HCT116 (cell line): ENCODE measurements around the gene ZEB2. TPM values are rescaled to one million over a fixed set of nuclear protein-coding genes. Genes with fewer than 3 reads are reported as not detected.

Source experiments
- ATAC-seq: fragments of 200-7000 bp; cut with Tn5 transposase; 2 replicates; pipeline ENCODE4 v1.9.1; 2020; ENCODE audit warnings: mild to moderate bottlenecking, moderate library complexity
- BruUV-seq: library from RNA; stranded (reverse); fragments of 400-500 nt; replicated peaks from 2 replicates; lab custom pipeline; 2021; lab: Mats Ljungman, UMichigan
- CTCF ChIA-PET: fragments of 300-600 bp; sonication (Branson Sonifier 250); formaldehyde crosslinking; loops from one replicate; lab custom pipeline; 2021; ENCODE audit warnings: antibody characterized with exemption; lab: Charles Lee
- POLR2A ChIA-PET: fragments of 300-600, 350-600 bp; sonication (Branson Sonifier 250); formaldehyde crosslinking; loops from one replicate; lab custom pipeline; 2021; ENCODE audit warnings: antibody characterized with exemption; lab: Charles Lee
- RAD21 ChIA-PET, 2 experiments: fragments of 300-600 bp; sonication (Branson Sonifier 250); formaldehyde crosslinking; loops; one replicate each; lab custom pipeline; 2023; ENCODE audit warnings: low total read pairs in 2 of 2; ENCODE audit not compliant: uncharacterized antibody in 2 of 2, unreplicated experiment in 2 of 2, low non-redundant PET in 1 of 2; lab: Charles Lee
- DNase-seq: peaks from one replicate; pipeline ENCODE4 v3.0.0-alpha.2; 2010; ENCODE audit warnings: low read depth, low spot score
- H2AFZ ChIP-seq: fragments of 200-600 bp; shearing (Covaris generic), sonication (generic); 2 replicates; pipeline ENCODE4 v1.6.1; 2017; ENCODE audit warnings: low read depth, mixed run types, mixed read lengths, antibody characterized with exemption, low read length; ENCODE audit not compliant: poor library complexity, severe bottlenecking
- H3K27ac ChIP-seq: 2 replicates; pipeline ENCODE4 v1.5.1; 2012; ENCODE audit warnings: low read depth, low read length
- H3K27me3 ChIP-seq: fragments of 200-600 bp; sonication (generic); 2 replicates; pipeline ENCODE4 v1.6.1; 2016; ENCODE audit warnings: mixed run types, low read length, mixed read lengths; ENCODE audit not compliant: insufficient read depth
- H3K36me3 ChIP-seq, 2 experiments: fragments of 200-500 bp in 1 of 2; fragments of 200-600 bp in 1 of 2; sonication (Bioruptor generic) in 1 of 2; sonication (generic) in 1 of 2; 2 replicates each; pipeline versions ENCODE4 v1.5.1 to v1.6.1; 2014 to 2016; ENCODE audit warnings: low read length in 2 of 2, inconsistent platforms in 1 of 2, mixed read lengths in 1 of 2, mixed run types in 1 of 2; ENCODE audit not compliant: insufficient read depth in 2 of 2, control insufficient read depth in 1 of 2
- H3K4me1 ChIP-seq, 2 experiments: fragments of 200-600 bp in 1 of 2; sonication (generic) in 1 of 2; 2 replicates each; pipeline versions ENCODE4 v1.5.1 to v1.6.1; 2012 to 2017; ENCODE audit warnings: low read length in 2 of 2, inconsistent platforms in 1 of 2, mild to moderate bottlenecking in 1 of 2, mixed read lengths in 1 of 2, mixed run types in 1 of 2, moderate library complexity in 1 of 2; ENCODE audit not compliant: insufficient read depth in 2 of 2, control insufficient read depth in 1 of 2
- H3K4me2 ChIP-seq: fragments of 200-600 bp; sonication (generic); 2 replicates; pipeline ENCODE4 v1.6.1; 2017; ENCODE audit warnings: mixed run types, low read length, mixed read lengths
- H3K4me3 ChIP-seq, 2 experiments: fragments of 200-600 bp in 1 of 2; sonication (generic) in 1 of 2; replicated peaks in 1 of 2; 2 replicates each; pipeline ENCODE4 v1.5.1; 2011 to 2016; ENCODE audit warnings: low read length in 2 of 2, control low read depth in 1 of 2, low read depth in 1 of 2, mild to moderate bottlenecking in 1 of 2, mixed read lengths in 1 of 2, mixed run types in 1 of 2
- H3K79me2 ChIP-seq: fragments of 200-600 bp; sonication (generic); 2 replicates; pipeline ENCODE4 v1.6.1; 2017; ENCODE audit warnings: mild to moderate bottlenecking, mixed run types, low read length, moderate library complexity, mixed read lengths; ENCODE audit not compliant: insufficient read depth
- H3K9ac ChIP-seq: fragments of 200-600 bp; sonication (generic); 2 replicates; pipeline ENCODE4 v1.6.1; 2016; ENCODE audit warnings: low read length, mixed read lengths
- H3K9me2 ChIP-seq: fragments of 200-600 bp; sonication (generic), shearing (Covaris generic); 2 replicates; pipeline ENCODE4 v1.6.1; 2017; ENCODE audit warnings: mixed run types, mild to moderate bottlenecking, moderate library complexity; ENCODE audit not compliant: insufficient read depth
- H3K9me3 ChIP-seq, 2 experiments: fragments of 200-500 bp in 1 of 2; fragments of 200-600 bp in 1 of 2; sonication (Bioruptor generic) in 1 of 2; sonication (generic) in 1 of 2; 2 replicates each; pipeline ENCODE4 v1.6.1; 2014 to 2017; ENCODE audit warnings: low read length in 2 of 2, mixed read lengths in 2 of 2, inconsistent platforms in 1 of 2, low read depth in 1 of 2, mild to moderate bottlenecking in 1 of 2, mixed run types in 1 of 2, moderate library complexity in 1 of 2; ENCODE audit not compliant: control insufficient read depth in 1 of 2, insufficient read depth in 1 of 2
- H4K20me1 ChIP-seq: fragments of 200-600 bp; sonication (generic), shearing (Covaris generic); 2 replicates; pipeline ENCODE4 v1.6.1; 2017; ENCODE audit warnings: mixed run types, mild to moderate bottlenecking, moderate library complexity; ENCODE audit not compliant: insufficient read depth
- CBX3 ChIP-seq: IDR thresholded peaks from 2 replicates; pipeline ENCODE4 v1.6.1; 2012; ENCODE audit warnings: low read depth
- CEBPB ChIP-seq: IDR thresholded peaks from 2 replicates; pipeline ENCODE4 v1.6.1; 2012; ENCODE audit warnings: low read depth
- EGR1 ChIP-seq: IDR thresholded peaks from 2 replicates; pipeline ENCODE4 v1.6.1; 2012; ENCODE audit warnings: low read depth
- ELF1 ChIP-seq: IDR thresholded peaks from 2 replicates; pipeline ENCODE4 v1.6.1; 2012; ENCODE audit warnings: low read depth, borderline replicate concordance
- EZH2 ChIP-seq: fragments of 200-600 bp; sonication (generic); IDR thresholded peaks from 2 replicates; pipeline ENCODE4 v1.6.1; 2017; ENCODE audit warnings: antibody characterized with exemption, mixed run types
- JUND ChIP-seq: IDR thresholded peaks from 2 replicates; pipeline ENCODE4 v1.6.1; 2012
- POLR2AphosphoS5 ChIP-seq: IDR thresholded peaks from 2 replicates; pipeline ENCODE4 v1.6.1; 2011; ENCODE audit warnings: mild to moderate bottlenecking, low read depth, low read length, moderate library complexity
- RAD21 ChIP-seq: IDR thresholded peaks from 2 replicates; pipeline ENCODE4 v1.6.1; 2012; ENCODE audit warnings: low read depth, mild to moderate bottlenecking
- REST ChIP-seq: IDR thresholded peaks from 2 replicates; pipeline ENCODE4 v1.6.1; 2012; ENCODE audit warnings: low read depth
- SP1 ChIP-seq: IDR thresholded peaks from 2 replicates; pipeline ENCODE4 v1.6.1; 2012; ENCODE audit warnings: low read depth
- SRF ChIP-seq: IDR thresholded peaks from 2 replicates; pipeline ENCODE4 v1.6.1; 2012; ENCODE audit warnings: low read depth
- ZBTB33 ChIP-seq: IDR thresholded peaks from 2 replicates; pipeline ENCODE4 v1.6.1; 2011; ENCODE audit warnings: mild to moderate bottlenecking, low read length, moderate library complexity; ENCODE audit not compliant: insufficient replicate concordance; ENCODE audit errors: extremely low read depth
- ZNF274 ChIP-seq: fragments of 200-500 bp; sonication (Bioruptor generic); IDR thresholded peaks from 2 replicates; pipeline ENCODE4 v1.6.1; 2014; ENCODE audit warnings: mild to moderate bottlenecking, low read depth, low read length, inconsistent platforms
- intact Hi-C: fragments of 100-400 bp; cut with micrococcal nuclease; formaldehyde crosslinking; loops from 2 replicates; pipeline ENCODE4 v1.10.0; 2022
- total RNA-seq: library from RNA; stranded (reverse); gene quantifications from one replicate; pipeline ENCODE4 v1.2.1, GENCODE V29; 2021; ENCODE audit not compliant: unreplicated experiment
- TF ChIP-seq, protein P1 (sequence below), 3 experiments: fragments of 200-600 bp in 1 of 3; sonication (generic) in 1 of 3; IDR thresholded peaks in 2 of 3; conservative IDR thresholded peaks in 1 of 3; 2 replicates each; pipeline ENCODE4 v1.5.1; 2012 to 2017; ENCODE audit warnings: low read depth in 2 of 3, low read length in 2 of 3, antibody characterized with exemption in 1 of 3, borderline replicate concordance in 1 of 3, control low read depth in 1 of 3, mild to moderate bottlenecking in 1 of 3, mixed read lengths in 1 of 3, mixed run types in 1 of 3, moderate library complexity in 1 of 3; ENCODE audit not compliant: insufficient read depth in 1 of 3

Gene ZEB2
- total RNA-seq, 1 experiment from 2014 or later, result 0.81 TPM

DNA sequence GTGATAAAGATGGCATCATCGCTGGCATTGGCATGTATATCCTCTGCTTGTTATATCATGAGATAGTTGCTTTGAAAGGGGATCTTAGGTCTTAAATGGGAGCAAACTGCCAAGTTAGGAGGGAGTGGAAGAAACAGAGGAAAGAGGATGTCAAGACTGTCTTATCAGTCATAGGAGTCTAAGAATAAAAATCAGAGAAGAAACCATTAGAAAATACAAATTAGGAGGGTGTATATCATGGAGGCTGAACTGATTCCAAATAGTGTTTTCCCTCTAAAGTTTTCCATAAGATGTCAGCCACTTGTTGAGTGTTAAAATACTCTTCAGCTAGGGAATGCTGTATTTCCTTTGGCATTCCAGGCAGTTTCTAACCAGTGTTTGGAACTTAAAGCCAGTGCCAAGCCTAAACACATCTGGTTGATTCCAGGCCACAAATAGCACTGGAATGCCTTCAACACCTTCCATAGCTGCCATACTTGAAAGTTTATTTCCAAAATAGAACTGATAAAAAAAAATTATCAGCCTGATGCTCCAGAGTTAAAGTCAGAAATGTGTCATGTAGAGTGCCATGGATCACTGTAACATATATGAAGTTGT lies 129.4 kb downstream of the ZEB2 start:
- H3K4me3 ChIP-seq, result no peak overlapping the region
- H3K27me3 ChIP-seq, result no peaks in the 10 kb centered on the region
- no peaks in the 10 kb centered on the region for H3K4me1 ChIP-seq
- no peaks in the 10 kb centered on the region for H4K20me1 ChIP-seq
- CTCF ChIA-PET, result no interaction called here
- TF ChIP-seq RAD21 (no peak), POLR2AphosphoS5 (no peak), REST (no peak), ZNF274 (no peak), EGR1 (no peak), SP1 (no peak), CBX3 (no peak)
- TF ChIP-seq, all 23 proteins: peak for 0
- ChIA-PET POLR2A (no interaction called here), RAD21 (no interaction called here)
- intact Hi-C loops, result no loop called here
- no peak overlapping the region for H2AFZ ChIP-seq
- H3K36me3 ChIP-seq, result no peaks in the 10 kb centered on the region
- H3K9me3 ChIP-seq, result no peaks in the 10 kb centered on the region
- no peak overlapping the region for H3K27ac ChIP-seq
- H3K4me2 ChIP-seq, result no peak overlapping the region
- DNase-seq, result no peak
- no peaks in the 10 kb centered on the region for H3K79me2 ChIP-seq
- BruUV-seq, result no TSS peak
- H3K9me2 ChIP-seq, result no peaks in the 10 kb centered on the region
- no peak overlapping the region for H3K9ac ChIP-seq
- no peak for ATAC-seq

DNA sequence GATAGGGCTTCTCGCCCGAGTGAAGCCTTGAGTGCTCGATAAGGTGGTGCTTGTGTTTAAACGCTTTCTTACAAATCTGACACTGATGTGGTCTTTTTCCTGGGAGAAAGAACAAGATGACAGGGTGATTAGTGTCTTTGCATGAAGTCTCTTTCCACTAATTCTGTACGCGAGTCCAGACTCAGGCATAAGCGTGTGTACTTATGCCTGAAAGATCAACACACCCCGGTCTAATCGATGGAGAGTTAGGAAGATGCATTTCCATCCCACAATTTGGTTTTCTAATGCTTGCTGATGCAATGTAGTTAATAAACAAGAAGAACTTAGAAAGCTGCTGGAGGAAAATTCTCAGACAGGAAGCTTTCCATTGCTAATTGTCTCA lies 130.0 kb downstream of the ZEB2 start:
- no peak for DNase-seq
- intact Hi-C loops, result no loop called here
- Histone ChIP-seq H3K27me3 (no peaks in the 10 kb centered on the region), H3K9ac (no peak overlapping the region), H3K9me3 (no peaks in the 10 kb centered on the region), H3K4me1 (no peaks in the 10 kb centered on the region), H3K36me3 (no peaks in the 10 kb centered on the region), H3K4me2 (no peak overlapping the region), H3K9me2 (no peaks in the 10 kb centered on the region), H3K4me3 (no peak overlapping the region), H3K27ac (no peak overlapping the region), H4K20me1 (no peaks in the 10 kb centered on the region), H2AFZ (no peak overlapping the region), H3K79me2 (no peaks in the 10 kb centered on the region)
- no peak for ATAC-seq
- BruUV-seq, result no TSS peak
- ChIA-PET RAD21 (no interaction called here), CTCF (no interaction called here), POLR2A (no interaction called here)
- TF ChIP-seq ZBTB33, result no peak
- TF ChIP-seq ELF1, result no peak
- no peak for TF ChIP-seq CEBPB
- TF ChIP-seq, protein P1, sequence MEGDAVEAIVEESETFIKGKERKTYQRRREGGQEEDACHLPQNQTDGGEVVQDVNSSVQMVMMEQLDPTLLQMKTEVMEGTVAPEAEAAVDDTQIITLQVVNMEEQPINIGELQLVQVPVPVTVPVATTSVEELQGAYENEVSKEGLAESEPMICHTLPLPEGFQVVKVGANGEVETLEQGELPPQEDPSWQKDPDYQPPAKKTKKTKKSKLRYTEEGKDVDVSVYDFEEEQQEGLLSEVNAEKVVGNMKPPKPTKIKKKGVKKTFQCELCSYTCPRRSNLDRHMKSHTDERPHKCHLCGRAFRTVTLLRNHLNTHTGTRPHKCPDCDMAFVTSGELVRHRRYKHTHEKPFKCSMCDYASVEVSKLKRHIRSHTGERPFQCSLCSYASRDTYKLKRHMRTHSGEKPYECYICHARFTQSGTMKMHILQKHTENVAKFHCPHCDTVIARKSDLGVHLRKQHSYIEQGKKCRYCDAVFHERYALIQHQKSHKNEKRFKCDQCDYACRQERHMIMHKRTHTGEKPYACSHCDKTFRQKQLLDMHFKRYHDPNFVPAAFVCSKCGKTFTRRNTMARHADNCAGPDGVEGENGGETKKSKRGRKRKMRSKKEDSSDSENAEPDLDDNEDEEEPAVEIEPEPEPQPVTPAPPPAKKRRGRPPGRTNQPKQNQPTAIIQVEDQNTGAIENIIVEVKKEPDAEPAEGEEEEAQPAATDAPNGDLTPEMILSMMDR (IDR thresholded peaks at IDR 0.05 in 2 of 3, conservative IDR thresholded peaks at IDR 0.05 in 1 of 3; ENCODE audit: borderline replicate concordance in 1 of 3, insufficient read depth in 1 of 3, low read depth in 2 of 3, low read length in 2 of 3), result no peak
- TF ChIP-seq JUND, result no peak
- TF ChIP-seq EZH2, result no peak
- TF ChIP-seq SRF, result no peak
